AG09309 (cell line): ENCODE data around the gene COX4I2.

Source experiments
- DNase-seq: peaks from one replicate; pipeline ENCODE4 v3.0.0-alpha.2; 2010; ENCODE audit warnings: low read depth
- H3K4me3 ChIP-seq: 2 replicates; pipeline ENCODE4 v1.5.1; 2011; ENCODE audit warnings: mild to moderate bottlenecking, low read depth, low read length, moderate library complexity; ENCODE audit not compliant: control insufficient read depth
- TF ChIP-seq, protein P1 (sequence below): IDR thresholded peaks from 2 replicates; pipeline ENCODE4 v1.5.1; 2011; ENCODE audit warnings: mild to moderate bottlenecking, low read depth, low read length, inconsistent platforms; ENCODE audit not compliant: insufficient read depth, control insufficient read depth; ENCODE audit errors: missing control alignments

Gene COX4I2

DNA sequence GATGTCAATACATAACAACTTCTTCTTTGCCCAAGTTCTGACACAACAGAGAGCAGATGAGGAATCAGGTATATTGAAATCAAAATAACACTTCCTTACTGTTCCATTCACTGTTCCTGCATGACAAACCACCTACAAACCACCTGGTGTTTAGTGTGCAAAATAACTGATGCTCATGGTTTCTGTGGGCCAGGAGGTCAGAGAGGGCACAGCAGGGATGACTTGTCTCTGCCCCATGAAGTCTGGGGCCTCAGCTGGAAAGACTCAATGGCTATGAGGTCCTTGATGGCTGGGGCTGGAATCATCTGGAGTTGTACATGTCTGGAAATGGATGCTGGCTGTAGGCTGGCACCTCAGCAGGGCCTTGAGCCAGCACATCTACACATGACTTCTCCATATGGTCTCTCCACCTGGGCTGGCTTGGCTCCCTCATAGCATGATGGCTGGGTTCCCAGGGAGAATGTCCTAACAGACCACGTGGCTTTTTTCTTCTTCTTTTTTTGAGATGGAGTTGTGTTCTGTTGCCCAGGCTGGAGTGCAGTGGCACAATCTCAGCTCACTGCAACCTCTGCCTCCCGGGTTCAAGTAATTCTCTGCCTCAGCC is 7.4 kb upstream of the COX4I2 start:
- TF ChIP-seq, protein P1, sequence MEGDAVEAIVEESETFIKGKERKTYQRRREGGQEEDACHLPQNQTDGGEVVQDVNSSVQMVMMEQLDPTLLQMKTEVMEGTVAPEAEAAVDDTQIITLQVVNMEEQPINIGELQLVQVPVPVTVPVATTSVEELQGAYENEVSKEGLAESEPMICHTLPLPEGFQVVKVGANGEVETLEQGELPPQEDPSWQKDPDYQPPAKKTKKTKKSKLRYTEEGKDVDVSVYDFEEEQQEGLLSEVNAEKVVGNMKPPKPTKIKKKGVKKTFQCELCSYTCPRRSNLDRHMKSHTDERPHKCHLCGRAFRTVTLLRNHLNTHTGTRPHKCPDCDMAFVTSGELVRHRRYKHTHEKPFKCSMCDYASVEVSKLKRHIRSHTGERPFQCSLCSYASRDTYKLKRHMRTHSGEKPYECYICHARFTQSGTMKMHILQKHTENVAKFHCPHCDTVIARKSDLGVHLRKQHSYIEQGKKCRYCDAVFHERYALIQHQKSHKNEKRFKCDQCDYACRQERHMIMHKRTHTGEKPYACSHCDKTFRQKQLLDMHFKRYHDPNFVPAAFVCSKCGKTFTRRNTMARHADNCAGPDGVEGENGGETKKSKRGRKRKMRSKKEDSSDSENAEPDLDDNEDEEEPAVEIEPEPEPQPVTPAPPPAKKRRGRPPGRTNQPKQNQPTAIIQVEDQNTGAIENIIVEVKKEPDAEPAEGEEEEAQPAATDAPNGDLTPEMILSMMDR = no peak
- H3K4me3 ChIP-seq = no peak overlapping the region
- no peak for DNase-seq

DNA sequence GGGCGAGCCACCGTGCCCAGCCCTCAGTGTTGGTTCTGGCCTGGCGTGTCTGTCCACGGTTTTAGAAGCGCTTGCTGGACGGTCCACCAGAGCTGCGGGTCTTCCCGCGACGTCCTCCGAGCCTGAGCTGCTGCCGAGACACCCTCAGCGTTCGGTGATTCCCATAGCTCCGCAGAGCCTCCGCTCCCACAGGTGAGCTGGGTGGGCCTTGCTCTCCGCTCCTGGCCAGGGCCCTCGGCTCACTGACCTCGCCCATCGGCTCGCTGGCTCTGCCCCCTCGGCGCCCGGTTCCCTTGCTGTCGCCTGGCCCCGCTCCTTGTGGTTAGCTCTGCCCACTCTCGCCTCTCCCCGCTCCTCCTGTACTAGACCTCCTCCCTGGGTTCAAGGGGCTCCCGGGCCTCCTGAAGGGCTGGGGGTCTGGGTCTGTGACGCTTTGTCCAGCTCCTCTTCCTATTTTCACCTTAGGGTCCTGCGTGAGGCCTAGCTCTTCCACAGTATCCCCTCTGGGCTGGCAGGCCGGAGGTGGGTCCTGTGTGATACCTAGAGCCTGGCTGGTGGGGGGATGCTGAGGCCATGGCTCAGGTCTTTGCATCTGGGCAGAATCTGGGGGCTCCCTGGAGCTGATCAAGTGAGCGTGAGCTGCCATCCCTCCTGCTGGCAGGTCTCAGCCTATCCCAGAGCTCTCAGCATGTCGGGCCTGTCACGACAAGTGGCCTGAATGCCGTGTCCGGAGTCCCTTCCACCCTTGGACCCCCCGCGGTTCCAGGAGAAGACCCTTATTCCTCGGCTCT is 5.0 kb upstream of the COX4I2 start:
- TF ChIP-seq, protein P1 = no peak
- DNase-seq = no peak
- no peak overlapping the region for H3K4me3 ChIP-seq

DNA sequence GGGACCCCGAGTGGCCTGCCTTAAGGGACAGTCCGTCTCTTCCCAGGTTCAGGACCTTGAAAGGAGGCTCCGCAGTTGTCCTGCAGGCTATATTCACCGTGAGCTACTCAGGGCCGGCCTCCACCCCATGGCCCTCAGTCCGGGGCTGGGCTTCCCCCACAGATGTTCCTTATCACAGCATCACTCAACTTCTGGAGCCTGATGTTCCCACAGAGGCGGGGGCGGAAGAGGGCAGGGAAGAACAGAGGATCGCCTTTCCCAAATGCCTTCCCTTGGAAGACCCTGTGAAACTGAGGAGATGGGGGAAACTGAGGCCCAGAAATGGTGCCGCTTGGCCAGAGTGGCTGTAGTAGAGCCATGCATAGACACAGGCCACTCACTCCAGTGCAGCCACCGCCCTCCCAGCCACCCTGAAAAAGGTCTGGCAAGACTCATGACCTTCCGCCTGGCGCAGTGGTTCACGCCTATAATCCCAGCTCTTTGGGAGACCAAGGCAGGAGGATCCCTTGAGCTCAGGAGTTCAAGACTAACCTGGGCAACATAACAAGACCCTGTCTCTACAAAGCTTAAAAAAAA is 4.3 kb upstream of the COX4I2 start:
- no peak for DNase-seq
- H3K4me3 ChIP-seq = no peak overlapping the region
- TF ChIP-seq, protein P1 = no peak

DNA sequence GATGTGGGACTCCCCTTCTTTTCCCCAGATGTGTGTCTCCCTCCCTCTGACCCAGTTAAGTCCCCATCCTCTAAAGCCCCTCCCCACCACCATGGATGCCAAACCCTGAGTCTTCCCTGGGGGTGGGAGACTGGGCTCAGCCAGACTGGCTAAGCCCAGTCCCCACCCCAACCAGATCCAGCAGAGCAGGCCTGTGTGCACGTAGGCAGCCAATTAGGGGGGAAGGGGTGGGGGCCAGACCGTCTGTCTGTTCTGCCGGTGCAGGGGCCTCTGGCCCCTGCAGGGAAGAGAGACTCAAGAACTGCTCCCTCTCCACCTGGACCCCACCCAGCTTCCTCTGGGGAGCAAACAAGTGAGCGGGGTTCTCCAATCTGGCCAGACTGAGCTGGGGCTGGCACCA is 605 bp downstream of the COX4I2 start:
- no peak for DNase-seq
- TF ChIP-seq, protein P1 = no peak
- H3K4me3 ChIP-seq = no peak overlapping the region

DNA sequence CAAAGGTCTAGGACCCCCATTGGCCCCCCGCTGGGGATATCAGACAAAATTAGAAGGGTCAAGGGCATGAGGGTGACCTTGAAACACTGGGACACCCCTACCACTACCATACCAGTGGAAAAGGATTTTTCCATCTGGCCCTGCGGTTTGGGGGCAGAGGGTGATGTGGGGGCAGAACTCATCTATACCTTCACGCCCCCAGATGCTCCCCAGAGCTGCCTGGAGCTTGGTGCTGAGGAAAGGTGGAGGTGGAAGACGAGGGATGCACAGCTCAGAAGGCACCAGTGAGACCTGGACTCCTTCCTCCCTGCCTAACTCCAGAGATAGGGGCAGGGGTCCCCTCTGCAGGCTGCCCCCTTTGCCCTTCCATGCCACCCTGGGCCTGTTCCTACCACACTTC is 1.1 kb downstream of the COX4I2 start:
- no peak for DNase-seq
- H3K4me3 ChIP-seq = no peak overlapping the region
- TF ChIP-seq, protein P1 = no peak

DNA sequence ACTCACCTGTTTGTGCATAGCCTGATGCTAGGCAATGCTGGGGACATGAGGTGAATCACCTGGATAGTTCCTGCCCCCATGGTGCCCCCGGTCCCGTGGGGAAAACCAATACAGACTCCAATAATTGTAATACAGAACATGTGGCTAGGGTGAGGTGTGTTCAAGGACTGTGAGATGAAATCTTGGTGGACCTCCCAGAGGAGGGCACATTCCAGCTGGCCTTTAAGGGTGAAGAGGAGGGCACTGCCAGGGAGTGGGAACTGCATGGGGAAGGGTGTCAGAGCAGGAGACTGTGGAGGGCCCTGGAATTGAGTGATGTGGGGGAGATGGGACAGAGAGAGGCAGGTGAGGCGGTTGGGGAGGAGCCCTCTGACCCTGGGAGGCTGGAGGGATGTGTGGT is 2.5 kb downstream of the COX4I2 start:
- TF ChIP-seq, protein P1 = no peak
- no peak for DNase-seq
- H3K4me3 ChIP-seq = no peak overlapping the region

DNA sequence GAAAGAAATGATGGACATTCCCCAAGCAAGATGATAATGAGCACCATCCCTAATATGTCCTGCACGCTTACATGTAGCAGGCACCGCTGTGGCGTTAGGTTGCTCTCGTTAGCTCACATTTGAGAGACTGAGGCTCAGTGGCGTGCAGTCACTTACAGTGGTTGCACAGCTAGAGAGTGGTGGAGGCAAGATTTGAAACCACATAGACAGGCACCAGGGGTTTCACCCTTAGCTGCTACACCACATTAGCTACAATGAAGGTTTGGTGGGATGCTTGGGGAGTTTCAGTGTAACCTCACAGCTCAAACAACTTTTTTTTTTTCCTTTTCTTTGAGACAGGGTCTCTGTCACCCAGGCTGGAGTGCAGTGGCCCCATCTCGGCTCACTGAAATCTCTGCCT is 3.7 kb downstream of the COX4I2 start:
- H3K4me3 ChIP-seq = no peak overlapping the region
- DNase-seq = no peak
- TF ChIP-seq, protein P1 = no peak
